SW480 (cell line): ENCODE measurements around the gene FAM124A.
"Not testable (repeated sequence)": the region's sequence is repeated elsewhere in the genome, so short reads cannot be mapped to it uniquely, and the experiment has no call there.

Experiments used
- DNase-seq: peaks from one replicate; pipeline ENCODE4 v3.0.0-alpha.2; 2016; ENCODE audit warnings: low spot score

Gene FAM124A

DNA sequence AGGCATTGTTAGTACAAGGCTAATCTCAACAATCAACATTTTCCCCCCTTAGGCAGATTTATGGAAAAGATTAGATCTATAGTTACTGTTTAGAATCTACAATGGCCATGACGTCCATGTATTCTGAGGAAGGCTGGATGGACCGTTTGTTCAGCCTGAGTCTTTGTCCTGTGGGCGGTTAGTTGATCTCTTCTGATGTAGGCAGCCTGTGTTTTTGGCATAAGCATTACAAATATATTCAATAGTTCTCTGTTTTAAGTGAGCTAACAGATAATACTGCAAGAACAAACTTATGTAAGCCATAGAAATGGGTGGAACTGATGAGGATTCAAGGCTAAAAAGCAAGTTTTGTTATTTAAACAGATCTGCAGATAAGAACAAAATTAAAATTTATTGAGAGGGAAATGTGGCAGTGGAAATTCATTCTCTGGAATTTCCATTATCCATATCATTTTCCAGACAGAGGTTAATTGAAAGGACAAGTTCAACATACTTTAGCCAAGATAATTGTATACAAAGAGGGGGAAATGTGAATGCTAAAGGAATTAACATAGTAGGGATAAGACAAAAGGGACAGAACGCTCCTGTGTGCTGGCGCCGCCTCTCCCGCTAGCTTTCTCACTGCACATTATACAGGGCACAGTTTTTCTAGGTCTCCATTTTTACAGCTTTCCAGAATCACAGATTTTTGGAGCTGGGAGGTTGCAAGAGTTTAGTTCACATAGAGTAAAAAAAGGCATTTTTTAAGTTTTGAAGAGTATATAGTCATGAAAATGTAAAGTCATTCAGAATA, 48.6 kb downstream of the FAM124A start:
- no peak for DNase-seq

DNA sequence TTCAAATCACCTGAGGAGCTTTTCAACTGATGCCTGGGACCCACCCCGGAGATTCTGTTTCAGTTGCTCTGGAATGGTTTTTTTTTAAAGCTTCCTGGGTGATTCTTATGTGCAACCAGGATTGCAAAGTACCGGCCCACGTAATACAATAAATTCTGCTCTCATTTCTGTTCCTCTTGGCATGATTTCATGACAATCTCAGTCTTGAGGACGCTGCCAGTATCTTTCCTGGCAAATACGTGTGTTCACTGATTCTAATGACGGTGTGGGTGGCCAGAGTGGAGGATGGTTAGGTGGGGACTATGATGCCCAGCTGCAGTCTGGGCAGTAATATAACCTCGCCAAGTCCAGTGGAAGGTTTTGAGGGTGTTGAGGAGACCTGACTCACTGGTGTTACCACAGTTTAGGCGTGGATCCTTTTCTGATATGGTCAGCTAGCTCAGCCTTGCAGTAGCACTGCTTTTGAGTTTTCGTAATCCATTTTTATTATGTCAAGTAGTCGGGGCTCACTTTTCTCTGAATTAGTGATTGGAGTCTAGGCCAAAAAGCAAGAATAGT, 49.4 kb downstream of the FAM124A start:
- DNase-seq = no peak

GRCh38 chr13:51275101-51275500, 52.9 kb downstream of the FAM124A start:
- DNase-seq = no peak

- DNase-seq = no peak
Observed at GRCh38 chr13:51276636-51277035, 54.4 kb downstream of the FAM124A start.

DNA sequence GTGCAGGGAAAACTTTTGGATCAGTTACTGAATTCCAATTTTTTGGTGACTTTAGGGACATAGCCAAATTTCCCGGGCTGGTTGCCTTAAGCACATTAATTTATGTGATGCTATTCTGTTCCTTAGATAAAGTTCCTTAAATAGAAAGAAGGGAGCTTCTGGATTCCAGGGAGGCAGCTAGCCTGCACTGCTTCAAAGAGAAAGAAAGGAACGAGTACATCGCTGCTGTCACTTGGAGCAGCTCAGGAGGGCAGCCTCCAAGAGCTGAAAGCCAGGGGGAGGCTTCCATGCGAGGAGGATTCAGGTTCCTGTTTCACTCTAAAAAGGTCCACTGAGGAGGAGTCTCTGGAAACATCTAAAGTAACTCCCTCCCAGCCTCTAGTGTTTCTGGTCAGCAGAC, 55.7 kb downstream of the FAM124A start:
- no peak for DNase-seq

GRCh38 chr13:51278426-51279130, 56.4 kb downstream of the FAM124A start:
- DNase-seq = no peak

DNA sequence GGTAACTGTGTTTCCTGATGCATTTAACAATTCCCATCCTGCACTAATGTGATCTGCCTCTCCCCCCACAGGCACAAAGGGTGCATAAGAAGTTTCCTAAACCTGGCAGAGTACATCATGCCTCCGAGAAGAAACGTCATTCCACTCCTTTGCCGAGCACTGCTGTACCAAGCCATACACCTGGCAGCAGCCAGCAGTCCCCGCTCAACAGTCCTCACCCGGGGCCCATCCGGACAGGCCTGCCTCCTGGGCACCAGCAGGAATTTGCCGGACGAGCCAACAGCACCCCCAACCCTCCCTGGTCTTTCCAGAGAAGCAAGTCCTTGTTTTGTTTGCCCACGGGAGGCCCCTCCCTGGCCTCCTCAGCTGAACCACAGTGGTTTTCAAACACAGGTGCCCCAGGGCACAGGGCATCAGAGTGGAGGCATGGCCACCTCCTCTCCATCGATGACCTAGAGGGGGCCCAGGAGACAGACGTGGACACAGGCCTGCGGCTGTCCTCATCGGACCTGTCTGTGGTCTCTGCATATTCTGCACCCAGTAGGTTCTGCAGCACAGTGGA, 58.3 kb downstream of the FAM124A start:
- DNase-seq = no peak

DNA sequence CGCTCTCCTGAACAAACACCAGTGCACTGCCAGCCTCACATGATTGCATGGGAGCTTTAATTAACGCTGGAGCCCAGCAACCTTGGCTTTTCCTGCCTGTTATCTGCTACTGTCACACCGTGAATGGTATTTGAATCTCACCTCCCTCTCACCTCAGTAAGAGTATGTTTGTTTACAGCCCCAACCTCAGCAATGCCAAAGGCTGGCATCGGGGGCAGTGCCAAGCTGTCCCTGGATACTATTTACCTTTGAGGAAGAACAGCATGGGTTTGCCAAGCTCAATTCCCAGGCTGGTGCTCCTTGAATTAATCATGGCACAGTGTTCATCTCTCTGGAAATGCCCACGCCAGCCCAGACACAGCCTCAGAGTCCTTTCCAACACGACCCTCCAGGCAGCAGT, 60.1 kb downstream of the FAM124A start:
- DNase-seq = no peak

- DNase-seq = not testable (repeated sequence)
Observed at GRCh38 chr13:51282923-51283322, 60.7 kb downstream of the FAM124A start.

DNA sequence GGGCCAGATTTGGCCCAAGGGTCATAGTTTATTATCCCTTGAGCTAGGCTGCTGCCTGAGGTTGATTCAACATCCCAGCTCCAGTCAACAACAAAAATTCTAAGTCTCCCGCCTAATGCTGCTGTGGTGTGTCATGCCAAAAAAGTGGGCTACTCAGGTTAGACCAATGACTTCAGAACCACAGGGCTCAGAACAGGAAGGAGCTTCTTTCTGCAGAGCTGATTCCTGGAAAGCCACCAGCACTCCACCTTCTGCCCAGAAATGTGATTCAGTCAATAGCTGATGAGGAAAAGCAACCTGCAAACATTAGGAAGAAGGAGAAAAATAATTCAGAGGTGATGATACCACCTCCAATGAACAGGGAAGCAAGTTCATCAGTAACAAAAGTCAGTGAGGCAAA, 61.2 kb downstream of the FAM124A start:
- no peak for DNase-seq

- DNase-seq = no peak
Observed at GRCh38 chr13:51284339-51284738, 62.1 kb downstream of the FAM124A start.

- peak; percentile 70 for DNase-seq
Observed at GRCh38 chr13:51286135-51287002, 64.2 kb downstream of the FAM124A start.

DNA sequence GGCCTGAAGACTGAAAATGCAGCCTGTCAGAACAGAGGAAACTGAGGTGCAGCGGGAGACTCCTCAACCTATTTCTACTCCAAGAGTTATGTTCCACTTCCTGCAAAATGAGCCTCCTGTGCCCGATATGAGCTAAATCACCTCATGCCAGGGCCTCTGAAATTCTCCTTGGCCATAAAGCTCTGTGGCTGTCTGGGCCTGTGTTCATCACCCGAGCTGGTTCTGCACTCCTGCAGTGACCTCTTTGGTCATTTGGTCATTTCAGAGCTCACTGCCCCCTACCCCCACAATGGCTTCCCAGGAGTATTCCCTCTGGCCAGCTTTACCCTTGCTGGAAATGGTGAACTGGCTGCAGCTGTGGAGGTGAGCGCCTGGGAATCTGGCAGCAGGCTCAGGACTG, 65.6 kb downstream of the FAM124A start:
- DNase-seq = no peak

- not testable (repeated sequence) for DNase-seq
Observed at GRCh38 chr13:51288254-51288653, 66.1 kb downstream of the FAM124A start.

GRCh38 chr13:51291341-51291740, 69.1 kb downstream of the FAM124A start:
- no peak for DNase-seq

DNA sequence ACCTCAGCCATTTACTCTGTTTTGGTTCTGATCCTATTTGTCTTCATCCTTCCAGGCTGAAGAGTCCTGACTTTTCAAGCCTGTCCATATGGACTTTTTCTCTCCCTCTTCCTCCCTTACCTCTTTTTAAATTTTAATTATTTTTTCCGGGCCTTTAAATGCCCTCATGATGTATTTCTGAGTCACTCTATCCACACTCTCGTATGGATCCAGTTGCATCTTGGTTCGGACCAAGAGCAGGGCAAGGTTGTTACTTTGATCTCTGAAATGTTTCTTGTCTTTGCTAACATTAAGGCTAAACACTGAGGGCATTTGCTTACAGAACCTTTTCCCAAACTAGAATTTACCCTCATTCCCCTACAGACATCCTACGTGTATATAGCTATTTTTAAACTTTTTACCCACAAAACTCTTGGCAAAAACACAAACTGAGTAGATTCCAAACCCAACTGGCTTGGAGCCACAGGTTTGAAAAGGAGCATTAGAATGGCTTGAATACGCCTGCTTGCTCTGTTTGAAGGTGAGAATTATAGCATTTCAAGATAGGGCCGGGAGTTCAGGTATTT, 69.9 kb downstream of the FAM124A start:
- DNase-seq = no peak

DNA sequence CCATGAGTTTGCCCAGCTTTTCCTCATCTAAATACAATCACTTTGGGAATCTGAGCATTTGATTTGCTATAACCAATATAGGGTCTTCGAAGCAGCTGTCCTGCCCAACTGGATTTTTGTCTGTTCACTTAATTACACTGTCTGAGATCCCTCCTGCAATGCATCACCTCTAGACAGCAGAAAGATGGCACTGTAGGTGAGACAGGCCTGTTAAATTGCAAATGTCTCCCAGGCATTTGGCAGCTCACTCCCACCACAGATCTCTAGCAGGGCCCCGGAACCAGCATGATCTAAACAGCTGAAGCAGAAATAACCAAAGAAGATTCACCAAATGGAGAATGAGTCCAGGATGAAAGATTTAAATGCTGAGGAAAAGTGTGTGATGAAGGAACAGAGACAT, 75.4 kb downstream of the FAM124A start:
- no peak for DNase-seq

DNA sequence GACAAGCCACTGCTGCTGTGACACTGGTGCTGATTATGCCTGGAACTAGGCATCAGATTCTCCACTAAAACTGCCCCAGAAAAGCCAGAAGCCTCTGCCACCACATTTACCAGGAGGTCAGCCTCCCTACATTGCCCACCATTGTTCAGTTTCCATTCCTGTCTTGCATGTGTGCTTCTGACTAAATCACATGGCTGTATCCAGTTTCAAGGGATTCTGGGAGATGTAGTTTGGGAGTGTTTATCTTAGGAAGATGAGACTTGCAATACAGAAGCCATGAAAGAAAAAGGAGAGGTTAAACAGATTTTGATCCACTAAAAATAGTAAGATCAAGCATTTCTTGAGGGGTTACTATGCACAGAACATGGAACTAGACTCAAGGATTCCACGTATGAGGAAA, 76.6 kb downstream of the FAM124A start:
- no peak for DNase-seq

- DNase-seq = no peak
Observed at GRCh38 chr13:51303063-51303552, 80.9 kb downstream of the FAM124A start.

DNA sequence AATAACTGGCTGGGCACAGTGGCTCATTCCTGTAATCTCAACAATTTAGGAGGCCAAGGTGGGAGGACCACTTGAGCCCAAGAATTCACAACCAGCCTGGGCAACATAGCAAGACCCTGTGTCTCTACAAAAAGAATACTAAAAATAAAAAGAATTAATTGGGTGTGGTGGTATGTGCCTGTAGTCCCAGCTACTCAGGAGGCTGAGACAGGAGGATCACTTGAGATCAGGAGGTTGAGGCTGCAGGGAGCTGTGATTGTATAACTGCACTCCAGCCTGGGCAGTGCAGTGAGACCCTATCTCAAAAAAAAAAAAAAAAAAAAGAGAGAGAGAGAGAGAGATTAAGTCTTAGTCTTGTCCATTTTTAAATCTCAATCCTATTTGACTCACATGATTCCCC, 81.7 kb downstream of the FAM124A start:
- DNase-seq = no peak

DNA sequence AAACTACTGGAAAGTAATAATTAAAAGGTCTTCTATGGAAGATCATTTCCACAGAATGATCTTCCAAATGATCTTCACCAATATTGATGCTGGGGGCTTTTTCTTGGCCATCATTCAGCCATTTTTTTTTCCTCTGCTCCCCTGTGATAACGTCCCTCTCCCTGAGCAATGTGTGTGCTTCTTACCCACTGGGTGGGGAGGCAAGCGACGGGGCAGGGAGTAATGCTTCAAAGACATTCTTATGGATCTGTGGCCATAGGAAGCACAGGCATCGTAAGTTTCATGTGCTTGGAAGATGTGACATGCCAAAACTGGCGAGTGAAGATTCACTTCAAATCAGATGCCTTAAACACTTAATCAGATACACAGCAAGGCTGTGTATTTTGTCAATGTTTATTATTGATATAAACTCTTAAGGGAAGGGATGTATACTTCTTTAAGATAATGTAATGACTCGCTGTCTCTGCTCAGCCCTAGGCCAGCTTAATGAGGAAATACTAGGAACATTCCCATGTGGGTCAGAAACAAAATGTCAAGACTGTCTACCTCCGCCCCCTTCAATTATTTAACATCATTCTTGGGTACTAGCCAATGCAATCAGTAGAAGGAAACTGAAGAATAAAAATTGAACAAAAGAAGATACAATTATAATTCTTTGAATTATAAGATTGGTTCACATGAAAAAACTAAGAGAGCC, 83.2 kb downstream of the FAM124A start:
- no peak for DNase-seq
